Measurements from ENCODE around the gene HOXA7.

- TF ChIP-seq POLR2AphosphoS5 (IDR thresholded peaks at IDR 0.05; ENCODE audit: low read depth, low read length), result no peak
- no peak for TF ChIP-seq REST (IDR thresholded peaks at IDR 0.05; ENCODE audit: insufficient read depth in 1 of 2, low read depth in 2 of 2, low read length in 2 of 2)
- TF ChIP-seq TAF1 (IDR thresholded peaks at IDR 0.05; ENCODE audit: borderline replicate concordance, insufficient read depth, low read length), result no peak
- no peak for TF ChIP-seq SIN3A (IDR thresholded peaks at IDR 0.05; ENCODE audit: borderline replicate concordance, insufficient read depth, low read length)
These were observed 37.9 kb downstream of the HOXA7 start for GRCh38 chr7:27118580-27118979.
